GM12891 (cell line): Measurements from ENCODE around the gene FOXRED1.

Experiments used
- POLR2A ChIP-seq: IDR thresholded peaks from 2 replicates; pipeline ENCODE4 v1.6.1; 2011; ENCODE audit warnings: low read depth, low read length, control low read depth
- POLR2AphosphoS5 ChIP-seq: IDR thresholded peaks from 2 replicates; pipeline ENCODE4 v1.6.1; 2011; ENCODE audit warnings: low read depth, low read length, control low read depth
- SPI1 ChIP-seq: IDR thresholded peaks from 2 replicates; pipeline ENCODE4 v1.6.1; 2011; ENCODE audit warnings: low read depth, low read length, control low read depth
- TAF1 ChIP-seq: IDR thresholded peaks from 2 replicates; pipeline ENCODE4 v1.6.1; 2011; ENCODE audit warnings: low read depth, low read length, control low read depth

GRCh38 chr11:126225295-126225665 lies 43.7 kb upstream of the FOXRED1 start:
- TF ChIP-seq POLR2A (no peak), TAF1 (no peak), SPI1 (no peak), POLR2AphosphoS5 (no peak)
